ENCODE measurements around the gene SSRP1.
A peak's percentile ranks its signal among the peaks of the same experiment; 100 is the strongest.
"Not testable (repeated sequence)": the region's sequence is repeated elsewhere in the genome, so short reads cannot be mapped to it uniquely, and the experiment has no call there.

Gene SSRP1

GRCh38 chr11:57335343-57336110 lies at the start of gene SSRP1:
SSRP1 (minus strand) TSS chr11:57335892; CDS start chr11:57335121, 771 bp downstream.
- peak; percentile 88 for DNase-seq

GRCh38 chr11:57380975-57381374 lies 45.3 kb upstream of the SSRP1 start, which contains the start of gene PRG3:
PRG3 (minus strand) TSS chr11:57381150; CDS start chr11:57380708, 442 bp downstream.
- DNase-seq: no peak

- no peak for DNase-seq
These were observed 44.0 kb upstream of the SSRP1 start for GRCh38 chr11:57379732-57380131.

GRCh38 chr11:57378186-57378585 lies 42.5 kb upstream of the SSRP1 start:
- DNase-seq: peak; percentile 64

GRCh38 chr11:57377107-57377506 lies 41.4 kb upstream of the SSRP1 start:
- DNase-seq: no peak

- no peak for DNase-seq
These were observed 40.7 kb upstream of the SSRP1 start for GRCh38 chr11:57376095-57377090.

GRCh38 chr11:57375490-57375889 lies 39.8 kb upstream of the SSRP1 start:
- no peak for DNase-seq

- no peak for DNase-seq
These were observed 39.3 kb upstream of the SSRP1 start for GRCh38 chr11:57374966-57375365.

- no peak for DNase-seq
These were observed 37.5 kb upstream of the SSRP1 start for GRCh38 chr11:57373146-57373545.

GRCh38 chr11:57370941-57371340 lies 35.2 kb upstream of the SSRP1 start:
- peak; percentile 13 for DNase-seq

GRCh38 chr11:57370251-57370650 lies 34.6 kb upstream of the SSRP1 start:
- peak; percentile 10 for DNase-seq

GRCh38 chr11:57368845-57369232 lies 33.1 kb upstream of the SSRP1 start:
- no peak for DNase-seq

GRCh38 chr11:57368106-57368844 lies 32.6 kb upstream of the SSRP1 start:
- DNase-seq: peak; percentile 36

GRCh38 chr11:57364851-57365660 lies 29.4 kb upstream of the SSRP1 start:
- DNase-seq: no peak

- no peak for DNase-seq
These were observed 27.7 kb upstream of the SSRP1 start for GRCh38 chr11:57363131-57364080.

GRCh38 chr11:57361926-57362325 lies 26.2 kb upstream of the SSRP1 start:
- DNase-seq: no peak

- not testable (repeated sequence) for DNase-seq
These were observed 25.7 kb upstream of the SSRP1 start for GRCh38 chr11:57361420-57361819.

GRCh38 chr11:57360991-57361390 lies 25.3 kb upstream of the SSRP1 start:
- no peak for DNase-seq

GRCh38 chr11:57359896-57360690 lies 24.4 kb upstream of the SSRP1 start:
- no peak for DNase-seq

GRCh38 chr11:57359396-57359795 lies 23.7 kb upstream of the SSRP1 start:
- no peak for DNase-seq

Measured in inflammatory macrophage treated with lipopolysaccharide for 4 hours (primary cell).